K562 treated with DMSO at 1 percent for 12 hours (cell line): Measurements from ENCODE around the gene PDHA2. TPM values are rescaled to one million over a fixed set of nuclear protein-coding genes. Genes with fewer than 3 reads are reported as not detected.

Source experiments
- total RNA-seq: library from RNA; unstranded; fragments of 300-600 nt; gene quantifications from 2 replicates; pipeline ENCODE4 v1.2.3, GENCODE V29; 2022; ENCODE audit not compliant: insufficient read depth

Gene PDHA2
- not detected in 2 replicates for total RNA-seq

GRCh38 chr4:95839891-95840290 lies at the start of gene PDHA2:
Gene PDHA2, plus strand, starts transcription at chr4:95840093. Its CDS starts 58 bp downstream, at chr4:95840151.

